ENCODE data around the gene ERGIC1. TPM values are rescaled to one million over a fixed set of nuclear protein-coding genes. Genes with fewer than 3 reads are reported as not detected.

Gene ERGIC1
- total and polyA plus RNA-seq, 10 of the 15 experiments (the other 5 are each of a cell fraction or from before 2014, with no cell fraction given): 8.8 to 104 (median 76.3) TPM

- no peak for TF ChIP-seq SMARCA5 (IDR thresholded peaks at IDR 0.05)
Observed at GRCh38 chr5:172854451-172854871, 20.4 kb downstream of the ERGIC1 start (continued).

- no peaks in the 10 kb centered on the region for H4K20me1 ChIP-seq (ENCODE audit: control insufficient read depth, insufficient read depth)
- peaks cover 0 to 6% of the 10 kb centered on the region in 2 experiments; a peak in 2 of 4 replicates for H3K36me3 ChIP-seq (ENCODE audit: control insufficient read depth in 2 of 2, insufficient read depth in 2 of 2, low read length in 1 of 2)
- peaks cover 10% of the 10 kb centered on the region for H3K4me1 ChIP-seq (ENCODE audit: control insufficient read depth, insufficient read depth, low read length)
- ChIA-PET POLR2A (no interaction called here), RAD21 (ENCODE audit: unreplicated experiment) (no interaction called here), SMC1A (ENCODE audit: uncharacterized antibody, unreplicated experiment) (interaction anchor here (0.6 to 1.5 kb wide), 2 partner anchors 15 to 102 kb away, joined by 3 read pairs; no protein-coding TSS in a partner anchor), CTCF (no interaction called here)
- intact Hi-C loops (cut with micrococcal nuclease; ENCODE audit: unreplicated experiment) (no loop called here), in situ Hi-C loops (cut with MboI) (no loop called here)
- no peaks in the 10 kb centered on the region for H3K9me3 ChIP-seq (replicated peaks; ENCODE audit: control insufficient read depth, insufficient read depth, low read length)
- TF ChIP-seq MYB (IDR thresholded peaks at IDR 0.05; ENCODE audit: borderline replicate concordance, low read depth, low read length) (no peak), PBX3 (IDR thresholded peaks at IDR 0.05; ENCODE audit: insufficient replicate concordance, low read depth, low read length) (no peak), PAX5 (IDR thresholded peaks at IDR 0.05; ENCODE audit: borderline replicate concordance, low read depth, low read length) (no peak), ZNF24 (IDR thresholded peaks at IDR 0.05) (no peak), RB1 (IDR thresholded peaks at IDR 0.05; ENCODE audit: borderline replicate concordance) (no peak), IKZF1 (conservative IDR thresholded peaks at IDR 0.05) (no peak), SPI1 (IDR thresholded peaks at IDR 0.05; ENCODE audit: borderline replicate concordance, insufficient read depth, low read depth, low read length) (no peak), PRDM15 (CRISPR knock-in tag; IDR thresholded peaks at IDR 0.05) (no peak), POLR2AphosphoS2 (IDR thresholded peaks at IDR 0.05; ENCODE audit: low read depth, low read length) (no peak)
- DNase-seq (ENCODE audit: low read depth, low spot score) (no peak), FAIRE-seq (no peak), ATAC-seq (no peak)
- no peak overlapping the region for H3K4me2 ChIP-seq (ENCODE audit: control insufficient read depth, insufficient read depth)
- no peak overlapping the region for H3K4me3 ChIP-seq
- peaks cover 15% of the 10 kb centered on the region for H3K79me2 ChIP-seq (ENCODE audit: control insufficient read depth, insufficient read depth, low read length)
- H2AFZ ChIP-seq (ENCODE audit: control insufficient read depth, low read depth, low read length): no peak overlapping the region
- H3K27me3 ChIP-seq (replicated peaks in 1 of 2; ENCODE audit: control insufficient read depth in 2 of 2, insufficient read depth in 2 of 2, low read length in 1 of 2): no peaks in the 10 kb centered on the region
- H3K27ac ChIP-seq (ENCODE audit: control insufficient read depth, insufficient read depth): no peak overlapping the region
- 100% methylated on average over 5 of the region's 5 CpGs for WGBS (ENCODE audit: insufficient coverage, insufficient replicate concordance, low lambda C conversion rate, missing lambda C conversion rate)
- H3K9ac ChIP-seq (ENCODE audit: control insufficient read depth, insufficient read depth, low read length): no peak overlapping the region
- BruUV-seq (replicated peaks): no TSS peak
Observed at GRCh38 chr5:172854971-172855370, 20.9 kb downstream of the ERGIC1 start.
